ENCODE data around the gene UNC93B1. TPM values are rescaled to one million over a fixed set of nuclear protein-coding genes. Genes with fewer than 3 reads are reported as not detected.
A peak's percentile ranks its signal among the peaks of the same experiment; 100 is the strongest.

The UNC93B1 gene
- total RNA-seq, 1 experiment from 2014 or later = 23.3 TPM

DNA sequence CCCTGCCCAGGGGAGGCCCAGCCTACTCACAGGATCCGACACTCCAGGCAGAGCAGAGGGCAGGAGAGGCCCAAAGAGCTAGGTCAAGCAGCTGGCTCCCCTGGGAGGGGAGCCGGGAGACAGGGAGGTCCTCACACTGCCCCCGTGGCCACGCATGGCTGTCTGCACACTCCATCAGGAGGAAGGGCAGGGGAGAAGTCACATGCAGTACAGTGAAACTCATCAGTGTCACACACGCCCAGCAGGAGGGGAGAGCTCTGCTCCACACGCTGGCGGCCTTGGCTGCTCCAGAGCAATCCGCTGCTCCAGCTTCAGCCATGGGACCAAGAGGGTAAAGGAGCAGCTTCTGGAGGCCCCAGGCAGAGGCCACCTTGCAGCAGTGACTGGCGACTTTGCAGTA is 49.2 kb upstream of the UNC93B1 start:
- Histone ChIP-seq H2BK120ac (ENCODE audit: low read depth, low read length, poor library complexity, severe bottlenecking) (no peak overlapping the region), H2AFZ (ENCODE audit: low read length) (no peak overlapping the region), H3K9me3 (ENCODE audit: control insufficient read depth, low read depth, low read length) (no peaks in the 10 kb centered on the region), H4K91ac (ENCODE audit: insufficient read length, low read depth, low read length) (no peak overlapping the region), H3K4me1 (ENCODE audit: insufficient read depth, low read length) (no peaks in the 10 kb centered on the region), H2AK5ac (ENCODE audit: insufficient read length, low read length) (no peak overlapping the region), H3K27ac (ENCODE audit: insufficient read length, low read depth, low read length) (no peak overlapping the region), H3K4ac (ENCODE audit: low read depth, low read length) (no peak overlapping the region), H2BK12ac (ENCODE audit: insufficient read length, low read depth, low read length) (no peak overlapping the region), H2BK15ac (ENCODE audit: low read depth, low read length) (no peak overlapping the region), H3K4me2 (ENCODE audit: insufficient read depth, insufficient read length, low read length) (no peak overlapping the region), H3K56ac (ENCODE audit: insufficient read length, low read depth, low read length) (no peak overlapping the region), H4K20me1 (ENCODE audit: control insufficient read depth, insufficient read depth, insufficient read length) (peaks cover 2% of the 10 kb centered on the region), H3K9ac (ENCODE audit: extremely low read depth, insufficient read length, low read length) (no peak overlapping the region), H3K14ac (ENCODE audit: insufficient read depth, low read length) (no peak overlapping the region), H3T11ph (ENCODE audit: low read length) (no peak overlapping the region), H2BK5ac (ENCODE audit: insufficient read length, low read length) (no peak overlapping the region), H3K23ac (ENCODE audit: insufficient read length, low read depth, low read length) (no peak overlapping the region), H4K8ac (replicated peaks; ENCODE audit: insufficient read length, low read depth, low read length) (no peak overlapping the region), H3K23me2 (ENCODE audit: insufficient read length, low read depth, low read length, poor library complexity, severe bottlenecking) (no peaks in the 10 kb centered on the region), H3K18ac (ENCODE audit: insufficient read length, low read depth, low read length) (no peak overlapping the region), H4K5ac (ENCODE audit: insufficient read length, low read depth, low read length) (no peak overlapping the region), H3K27me3 (ENCODE audit: insufficient read depth, low read length) (no peaks in the 10 kb centered on the region), H3K79me1 (ENCODE audit: insufficient read depth, low read depth, low read length, poor library complexity, severe bottlenecking) (no peaks in the 10 kb centered on the region), H3K79me2 (ENCODE audit: insufficient read depth, low read length) (no peaks in the 10 kb centered on the region), H2BK20ac (ENCODE audit: low read depth, low read length, poor library complexity, severe bottlenecking) (no peak overlapping the region)
- no peaks in the 10 kb centered on the region for H3K9me3 Mint-ChIP-seq
- DNase-seq = peak; percentile 29
- TF ChIP-seq, protein P1, sequence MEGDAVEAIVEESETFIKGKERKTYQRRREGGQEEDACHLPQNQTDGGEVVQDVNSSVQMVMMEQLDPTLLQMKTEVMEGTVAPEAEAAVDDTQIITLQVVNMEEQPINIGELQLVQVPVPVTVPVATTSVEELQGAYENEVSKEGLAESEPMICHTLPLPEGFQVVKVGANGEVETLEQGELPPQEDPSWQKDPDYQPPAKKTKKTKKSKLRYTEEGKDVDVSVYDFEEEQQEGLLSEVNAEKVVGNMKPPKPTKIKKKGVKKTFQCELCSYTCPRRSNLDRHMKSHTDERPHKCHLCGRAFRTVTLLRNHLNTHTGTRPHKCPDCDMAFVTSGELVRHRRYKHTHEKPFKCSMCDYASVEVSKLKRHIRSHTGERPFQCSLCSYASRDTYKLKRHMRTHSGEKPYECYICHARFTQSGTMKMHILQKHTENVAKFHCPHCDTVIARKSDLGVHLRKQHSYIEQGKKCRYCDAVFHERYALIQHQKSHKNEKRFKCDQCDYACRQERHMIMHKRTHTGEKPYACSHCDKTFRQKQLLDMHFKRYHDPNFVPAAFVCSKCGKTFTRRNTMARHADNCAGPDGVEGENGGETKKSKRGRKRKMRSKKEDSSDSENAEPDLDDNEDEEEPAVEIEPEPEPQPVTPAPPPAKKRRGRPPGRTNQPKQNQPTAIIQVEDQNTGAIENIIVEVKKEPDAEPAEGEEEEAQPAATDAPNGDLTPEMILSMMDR (conservative IDR thresholded peaks at IDR 0.05) = no peak
- H3K36me3 Mint-ChIP-seq (ENCODE audit: insufficient read depth in 1 of 3, low read depth in 3 of 3) = peaks cover 6 to 37% (median 13%) of the 10 kb centered on the region in 3 experiments
- peaks cover 6 to 11% of the 10 kb centered on the region in 2 experiments for H3K4me1 Mint-ChIP-seq
- no peaks in the 10 kb centered on the region; the same call in 1 of the 2 replicates for H3K27me3 Mint-ChIP-seq (ENCODE audit: low read depth)
- peak overlapping the region in 1 of 3 experiments; percentile 70; a peak in 1 of 7 replicates for H3K27ac Mint-ChIP-seq
- H3K4me3 Mint-ChIP-seq = no peak overlapping the region
- no CpG with 5 or more reads among the region's 9 CpGs for WGBS (ENCODE audit: extremely low coverage, insufficient read length, low lambda C conversion rate)

Data from H9 (cell line).